HG03457 (cell line): ENCODE results near the gene CASK.
A peak's percentile ranks its signal among the peaks of the same experiment; 100 is the strongest.

Experiments
- ATAC-seq: cut with Tn5 transposase; IDR thresholded peaks from one replicate; pipeline ENCODE4 v1.9.1; 2021; ENCODE audit warnings: moderate number of reproducible peaks; ENCODE audit not compliant: unreplicated experiment

The CASK gene, protein sequence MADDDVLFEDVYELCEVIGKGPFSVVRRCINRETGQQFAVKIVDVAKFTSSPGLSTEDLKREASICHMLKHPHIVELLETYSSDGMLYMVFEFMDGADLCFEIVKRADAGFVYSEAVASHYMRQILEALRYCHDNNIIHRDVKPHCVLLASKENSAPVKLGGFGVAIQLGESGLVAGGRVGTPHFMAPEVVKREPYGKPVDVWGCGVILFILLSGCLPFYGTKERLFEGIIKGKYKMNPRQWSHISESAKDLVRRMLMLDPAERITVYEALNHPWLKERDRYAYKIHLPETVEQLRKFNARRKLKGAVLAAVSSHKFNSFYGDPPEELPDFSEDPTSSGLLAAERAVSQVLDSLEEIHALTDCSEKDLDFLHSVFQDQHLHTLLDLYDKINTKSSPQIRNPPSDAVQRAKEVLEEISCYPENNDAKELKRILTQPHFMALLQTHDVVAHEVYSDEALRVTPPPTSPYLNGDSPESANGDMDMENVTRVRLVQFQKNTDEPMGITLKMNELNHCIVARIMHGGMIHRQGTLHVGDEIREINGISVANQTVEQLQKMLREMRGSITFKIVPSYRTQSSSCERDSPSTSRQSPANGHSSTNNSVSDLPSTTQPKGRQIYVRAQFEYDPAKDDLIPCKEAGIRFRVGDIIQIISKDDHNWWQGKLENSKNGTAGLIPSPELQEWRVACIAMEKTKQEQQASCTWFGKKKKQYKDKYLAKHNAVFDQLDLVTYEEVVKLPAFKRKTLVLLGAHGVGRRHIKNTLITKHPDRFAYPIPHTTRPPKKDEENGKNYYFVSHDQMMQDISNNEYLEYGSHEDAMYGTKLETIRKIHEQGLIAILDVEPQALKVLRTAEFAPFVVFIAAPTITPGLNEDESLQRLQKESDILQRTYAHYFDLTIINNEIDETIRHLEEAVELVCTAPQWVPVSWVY

DNA sequence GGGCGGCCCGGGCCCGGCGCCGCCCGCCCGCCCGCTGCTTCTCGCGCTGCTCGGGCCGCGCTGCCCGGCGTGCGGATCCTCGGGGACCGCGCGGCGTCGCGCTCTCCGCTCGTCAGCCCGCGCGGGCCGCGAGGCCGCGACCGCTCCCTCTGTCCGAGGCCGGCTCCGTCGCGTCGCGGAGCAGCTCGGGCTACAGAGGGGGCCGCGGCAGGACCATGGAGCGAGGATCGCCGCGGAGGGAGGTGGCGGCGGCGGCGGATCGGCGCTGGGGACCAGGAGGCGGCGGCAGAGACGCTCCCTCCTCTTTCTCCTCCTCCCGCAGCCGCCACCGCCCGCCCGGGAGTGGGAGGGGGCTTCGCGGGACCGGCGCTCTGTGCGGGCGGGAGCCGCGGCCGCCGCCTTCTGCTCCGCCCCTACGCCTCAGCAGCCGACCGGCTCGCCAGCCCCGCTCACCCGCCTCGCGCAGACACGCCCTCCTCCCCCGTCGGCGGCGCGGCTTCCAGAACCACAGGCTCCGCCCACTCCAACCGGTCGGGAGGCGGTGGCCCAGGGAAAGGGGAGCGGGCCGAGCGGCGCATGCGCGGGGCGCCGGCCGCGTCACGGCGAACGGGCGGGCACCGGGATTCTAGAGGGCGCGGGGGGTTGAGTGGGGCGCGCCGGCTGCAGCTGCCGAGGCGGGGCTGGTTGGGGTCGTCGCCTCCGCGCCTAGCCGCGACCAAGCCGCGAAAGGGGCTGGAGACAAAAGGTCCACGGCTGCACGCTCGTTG is at the start of gene CASK:
Gene CASK (minus strand): TSS at position 344 of the 767 bp plus-strand sequence. CDS start 566 bp downstream, outside the sequence.
- ATAC-seq = peak; percentile 70

DNA sequence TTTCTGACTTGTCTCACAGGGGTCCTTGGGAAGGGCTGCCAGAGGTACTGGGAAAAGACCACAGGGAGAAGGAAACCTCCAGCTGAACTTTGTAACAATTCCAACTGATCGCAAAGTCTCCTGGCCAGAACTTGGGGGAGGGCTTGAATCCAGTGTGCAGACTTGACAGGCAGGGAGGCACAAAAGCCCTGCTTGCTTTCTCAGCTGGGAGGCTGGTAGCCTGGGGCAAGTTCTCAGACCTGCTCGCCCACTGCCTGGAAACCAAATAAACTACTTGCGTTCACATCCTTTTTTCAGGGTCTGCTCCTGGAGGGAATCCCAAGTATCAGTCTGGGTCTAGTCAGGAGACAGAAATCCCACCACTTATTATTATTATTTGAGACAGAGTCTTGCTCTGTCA is 48.0 kb upstream of the CASK start:
- no peak for ATAC-seq

DNA sequence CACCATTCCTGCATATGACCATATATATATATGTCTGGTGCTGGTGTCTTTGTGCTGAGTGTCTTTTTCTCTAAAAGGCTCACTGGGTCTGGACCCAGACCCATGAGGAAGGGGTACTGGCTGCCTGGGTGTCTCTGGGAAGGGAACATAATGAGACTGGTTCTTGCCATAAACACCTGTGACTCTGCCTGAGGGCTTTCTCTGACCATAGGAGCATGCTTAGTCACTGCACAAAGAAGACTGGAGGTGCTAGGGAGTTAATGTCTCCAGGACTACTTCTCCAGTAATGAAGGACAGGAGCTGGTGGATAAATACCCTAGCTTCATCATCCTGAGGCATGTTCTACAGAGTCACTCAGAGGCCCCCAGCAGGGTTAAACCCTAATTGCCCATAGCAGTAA is 47.1 kb upstream of the CASK start:
- no peak for ATAC-seq

DNA sequence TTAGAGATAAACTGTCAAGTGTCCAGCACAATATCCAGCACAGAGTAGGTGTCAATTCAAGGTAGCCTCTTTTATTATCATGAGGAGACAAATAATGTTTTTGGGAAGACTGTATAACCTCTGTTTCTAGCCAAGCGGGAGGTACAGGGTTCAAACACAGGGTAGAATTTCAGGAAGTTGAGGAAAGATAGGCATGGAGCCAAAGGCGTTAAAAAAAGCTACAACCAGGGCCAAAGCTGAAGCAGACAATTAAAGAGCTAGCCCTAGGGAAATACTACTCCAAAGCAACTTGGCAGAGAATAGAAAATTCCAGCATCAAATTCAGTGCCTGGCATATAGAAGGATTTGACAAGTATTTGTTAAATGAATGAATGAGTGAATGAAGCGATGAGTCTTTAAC is 40.0 kb upstream of the CASK start:
- no peak for ATAC-seq

DNA sequence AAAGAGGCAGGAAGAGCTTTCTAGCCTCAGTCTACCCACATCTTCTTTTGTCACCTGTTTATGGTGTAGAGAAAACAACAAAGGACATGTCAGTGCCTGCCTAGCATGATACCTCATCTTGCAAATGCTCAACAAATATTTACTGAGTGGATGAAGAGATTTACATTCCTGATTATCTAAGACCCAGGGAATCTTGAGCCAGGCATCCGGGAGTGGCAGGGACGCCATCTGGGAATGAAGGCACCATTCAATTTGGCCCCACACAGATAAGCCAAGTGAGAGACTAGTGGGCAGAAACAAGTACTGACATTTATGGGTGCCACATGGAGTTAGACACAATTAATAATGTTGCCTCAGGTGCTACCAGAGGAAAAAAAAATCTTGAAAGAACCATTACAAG is 36.8 kb upstream of the CASK start:
- no peak for ATAC-seq

DNA sequence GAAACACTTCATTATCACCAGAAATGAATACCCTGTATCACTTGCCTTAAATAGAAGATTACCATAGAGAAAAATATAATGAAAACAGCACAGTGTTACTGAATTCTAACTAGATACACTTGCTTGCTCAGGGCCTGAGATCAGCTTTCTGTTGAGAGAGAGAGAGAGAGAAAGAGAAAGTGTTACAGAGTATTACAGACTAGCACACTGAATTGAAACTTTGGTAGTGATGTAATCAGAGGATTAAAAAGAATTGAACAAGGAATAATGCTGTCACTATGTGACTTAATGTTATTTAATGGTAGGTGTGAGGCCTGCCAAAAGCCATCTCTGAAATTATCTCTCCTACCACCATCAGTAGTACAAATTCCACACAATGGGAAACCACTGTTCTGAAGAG is 35.5 kb upstream of the CASK start:
- no peak for ATAC-seq

DNA sequence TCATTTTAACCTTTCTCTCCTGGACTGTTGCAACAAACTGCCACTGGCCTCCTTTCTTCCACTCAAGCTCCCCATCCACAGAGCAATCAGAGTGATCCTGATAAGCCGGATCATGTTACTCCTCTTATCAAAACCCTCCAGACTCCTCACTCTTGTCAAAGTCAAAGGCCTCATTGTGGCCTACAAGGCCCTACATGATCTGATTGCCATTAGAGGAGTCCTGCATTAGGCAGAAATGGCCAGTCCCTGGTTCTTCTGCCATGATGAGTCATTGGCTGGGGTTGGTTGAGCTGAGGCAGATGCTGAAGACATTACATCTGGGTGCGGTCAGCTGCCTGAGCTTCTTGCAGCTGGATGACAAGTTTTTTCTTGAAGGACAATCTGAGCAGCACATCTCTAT is 32.7 kb upstream of the CASK start:
- ATAC-seq = no peak

DNA sequence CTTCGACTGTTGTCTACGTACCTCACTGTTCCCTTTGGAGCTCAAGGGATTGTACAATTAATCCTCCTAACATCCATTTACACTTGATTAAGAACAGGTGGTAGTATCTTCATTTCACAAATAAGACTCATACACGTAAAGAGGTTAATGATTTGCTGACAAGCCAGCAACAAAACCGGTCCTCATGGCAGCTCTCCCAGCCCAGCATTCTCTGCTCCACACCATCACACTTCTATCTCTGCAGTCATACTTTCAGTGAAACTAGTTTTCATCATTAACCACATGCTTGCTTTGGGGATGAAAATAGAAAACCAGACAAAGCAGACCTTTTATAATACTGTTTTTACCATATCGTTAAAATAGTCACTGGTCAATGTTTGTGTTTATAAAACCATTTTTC is 28.7 kb upstream of the CASK start:
- no peak for ATAC-seq

DNA sequence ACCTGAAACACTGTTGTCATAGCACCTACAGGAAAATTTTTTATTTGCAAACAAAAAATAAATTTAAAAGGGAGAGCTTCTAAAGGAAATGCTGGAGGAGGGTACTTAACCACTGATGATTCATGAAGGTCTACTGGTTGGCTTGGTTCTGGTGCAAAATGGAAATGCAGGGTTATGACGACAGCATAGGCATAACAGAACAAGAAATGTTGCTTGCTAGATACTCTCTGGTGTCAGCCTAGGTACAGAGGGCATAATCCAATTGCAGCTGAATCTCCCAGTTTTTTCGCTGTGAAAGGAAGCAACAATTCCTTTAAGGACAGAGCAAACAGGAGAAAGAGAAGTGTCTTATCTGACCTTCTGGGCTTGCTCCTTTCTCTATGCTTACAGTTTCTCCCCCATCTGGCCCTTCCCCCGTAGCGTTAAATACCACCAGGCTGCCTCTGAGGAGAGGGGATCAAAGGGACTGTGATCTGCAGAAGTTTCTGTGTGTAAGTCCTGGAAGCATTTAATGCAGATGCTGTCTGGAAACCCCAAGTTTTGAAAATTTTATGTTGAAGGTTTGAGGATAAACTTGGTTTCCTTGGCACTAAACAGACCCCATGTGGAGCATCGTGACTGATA is 23.7 kb upstream of the CASK start:
- no peak for ATAC-seq

DNA sequence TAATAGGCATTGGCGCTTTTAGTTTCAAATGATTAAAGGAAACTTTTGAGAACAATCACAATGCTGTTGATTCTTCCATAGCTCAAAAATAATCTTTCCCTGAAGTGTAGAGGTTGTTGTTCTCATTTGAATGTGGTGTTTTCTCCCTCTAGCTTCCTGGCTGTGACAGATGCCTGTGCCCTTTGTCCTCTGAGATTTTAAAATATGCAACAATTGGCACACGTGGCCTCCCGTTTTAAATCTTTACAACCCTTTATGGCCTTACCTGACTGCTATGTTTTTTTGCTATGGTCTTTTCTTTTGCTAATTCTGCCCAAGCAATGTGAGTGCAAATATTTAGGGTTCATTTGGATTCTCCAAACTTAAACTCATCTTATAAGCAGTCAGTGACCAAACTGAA is 22.9 kb upstream of the CASK start:
- no peak for ATAC-seq

DNA sequence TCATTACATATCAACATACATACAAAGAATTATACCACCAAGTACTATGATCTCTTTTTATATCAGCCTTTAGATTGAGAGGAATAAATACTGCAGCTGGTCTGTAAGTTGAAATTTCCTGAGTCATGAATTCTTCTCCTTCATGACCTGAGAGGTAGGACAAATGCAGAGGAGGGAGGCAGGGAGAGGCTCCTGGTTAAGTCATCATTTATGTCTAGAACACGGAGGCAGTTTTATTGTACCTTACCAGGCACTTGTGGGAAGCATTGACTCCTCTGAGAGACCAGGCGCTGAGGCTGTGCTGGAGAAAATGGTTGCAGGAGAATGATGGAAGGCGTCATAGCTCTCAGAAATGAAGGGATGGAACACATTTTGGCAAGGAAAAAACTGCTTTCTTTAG is 12.5 kb upstream of the CASK start:
- ATAC-seq = no peak

DNA sequence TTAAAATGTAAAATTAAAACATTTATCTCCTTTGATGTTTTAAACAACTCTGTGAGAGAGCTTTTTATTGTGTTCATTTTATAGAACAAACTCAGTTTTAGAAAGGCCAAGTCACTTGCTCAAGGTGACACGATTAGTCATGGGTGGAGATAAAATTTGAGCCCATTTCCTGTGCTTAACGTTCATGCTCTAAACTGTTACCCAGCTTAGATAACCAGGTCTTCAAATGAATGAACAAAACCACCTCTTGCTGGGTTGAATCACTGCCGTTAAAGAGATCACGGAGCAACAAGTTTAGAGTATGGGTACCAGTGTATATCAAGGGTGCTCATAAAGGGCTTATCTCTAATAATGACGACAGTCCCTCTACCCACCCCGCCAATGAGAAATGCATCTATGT is 10.2 kb upstream of the CASK start:
- ATAC-seq = no peak

DNA sequence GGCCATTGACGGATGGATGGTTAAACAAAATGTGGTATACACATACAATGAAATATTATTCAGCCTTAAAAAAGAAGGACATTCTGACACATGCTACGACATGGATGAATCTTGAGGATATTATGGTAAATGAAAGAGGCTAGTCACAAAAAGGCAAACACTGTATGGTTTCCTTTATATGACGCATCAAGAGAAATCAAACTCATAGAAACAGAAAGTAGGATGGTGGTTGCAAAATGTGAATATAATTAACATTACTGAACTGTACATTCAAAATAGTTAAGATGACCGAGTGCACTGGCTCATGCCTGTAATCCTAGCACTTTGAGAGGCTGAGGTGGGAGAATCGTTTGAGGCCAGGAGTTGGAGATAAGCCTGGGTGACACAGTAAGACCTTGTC is 9.5 kb upstream of the CASK start:
- no peak for ATAC-seq

DNA sequence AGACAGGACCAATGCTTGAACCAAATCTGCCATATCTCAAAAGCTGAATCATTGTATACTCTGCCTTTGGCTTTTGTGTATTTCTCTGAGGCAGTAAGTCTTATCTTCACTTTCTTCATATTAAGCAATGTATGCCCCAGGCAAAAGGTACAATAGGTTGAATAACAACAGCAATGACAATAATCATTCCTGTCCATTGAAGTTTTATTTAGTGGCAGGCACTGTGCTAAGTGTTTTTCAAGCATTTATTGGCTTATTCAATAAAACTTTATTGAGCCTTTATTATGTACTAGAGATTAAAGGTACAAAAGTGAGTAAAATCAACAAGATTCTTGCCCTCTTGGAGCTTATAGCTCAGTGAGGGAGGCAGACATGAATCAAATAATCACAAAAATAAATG is 8.2 kb upstream of the CASK start:
- no peak for ATAC-seq

DNA sequence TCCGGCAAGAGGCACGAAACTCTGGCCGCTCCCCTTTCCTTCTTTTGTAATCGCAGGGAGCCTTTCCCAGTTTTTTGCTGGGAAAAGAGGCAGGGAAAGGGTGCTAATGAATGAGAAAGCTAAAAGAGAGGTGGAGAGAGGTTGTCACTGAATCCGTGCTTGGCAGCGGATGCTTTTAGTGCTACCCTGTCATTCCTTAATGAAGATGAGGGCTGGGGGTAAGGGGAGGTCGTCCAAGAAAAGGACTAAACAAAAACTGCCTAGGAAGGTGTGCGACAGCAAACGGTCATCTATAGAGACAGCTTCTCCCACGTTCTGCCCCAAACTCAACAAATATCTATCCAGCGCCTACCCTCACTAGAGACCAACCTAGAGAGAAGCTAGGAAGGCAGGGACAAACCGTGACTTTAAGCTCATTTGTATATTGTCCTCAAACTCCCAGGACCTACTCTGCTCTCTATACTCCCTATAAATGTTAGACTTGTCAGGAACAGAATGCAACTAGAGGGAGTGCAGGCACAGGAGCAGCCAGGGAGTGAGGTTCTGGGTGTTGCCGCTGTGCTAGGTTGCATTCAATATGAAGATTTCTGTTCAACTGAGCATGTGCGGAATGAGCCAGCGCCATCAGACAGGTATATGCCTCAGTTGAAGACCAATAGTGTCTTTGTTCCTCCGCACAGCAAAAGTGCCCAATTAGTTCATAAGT is 777 bp upstream of the CASK start:
- ATAC-seq = no peak

DNA sequence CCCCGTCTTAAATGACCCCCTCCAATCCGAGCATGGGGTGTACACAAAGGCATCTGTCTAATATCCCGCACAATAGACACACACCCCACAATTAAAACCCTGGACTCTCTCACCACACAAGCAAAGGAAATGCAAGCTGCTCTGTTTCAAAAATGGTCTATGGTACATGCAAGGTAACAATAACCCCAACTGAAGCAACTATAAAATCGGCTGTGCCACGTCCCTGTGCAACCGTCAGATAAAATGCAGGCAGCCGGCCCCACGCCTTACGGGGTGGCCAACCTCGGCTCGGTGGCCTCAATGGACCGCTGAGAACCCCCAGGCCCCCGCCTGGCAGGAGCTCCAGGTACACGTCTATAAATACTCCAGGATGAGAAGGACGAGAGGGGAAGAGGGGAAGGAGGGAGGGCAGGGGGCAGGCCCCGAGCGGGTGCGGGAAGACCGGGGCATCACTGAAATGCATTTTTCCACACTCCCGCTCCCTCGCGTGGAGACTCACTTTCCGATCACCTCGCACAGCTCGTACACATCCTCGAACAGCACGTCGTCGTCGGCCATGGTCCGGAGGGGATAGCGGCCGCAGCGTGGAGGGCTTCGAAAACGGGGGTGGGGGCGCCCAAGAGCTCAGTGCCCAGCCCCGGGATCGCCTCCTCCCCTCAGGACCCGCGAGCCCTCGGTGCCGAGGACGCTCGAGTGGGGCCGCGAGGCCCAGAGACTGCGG is 763 bp downstream of the CASK start:
- ATAC-seq = no peak

DNA sequence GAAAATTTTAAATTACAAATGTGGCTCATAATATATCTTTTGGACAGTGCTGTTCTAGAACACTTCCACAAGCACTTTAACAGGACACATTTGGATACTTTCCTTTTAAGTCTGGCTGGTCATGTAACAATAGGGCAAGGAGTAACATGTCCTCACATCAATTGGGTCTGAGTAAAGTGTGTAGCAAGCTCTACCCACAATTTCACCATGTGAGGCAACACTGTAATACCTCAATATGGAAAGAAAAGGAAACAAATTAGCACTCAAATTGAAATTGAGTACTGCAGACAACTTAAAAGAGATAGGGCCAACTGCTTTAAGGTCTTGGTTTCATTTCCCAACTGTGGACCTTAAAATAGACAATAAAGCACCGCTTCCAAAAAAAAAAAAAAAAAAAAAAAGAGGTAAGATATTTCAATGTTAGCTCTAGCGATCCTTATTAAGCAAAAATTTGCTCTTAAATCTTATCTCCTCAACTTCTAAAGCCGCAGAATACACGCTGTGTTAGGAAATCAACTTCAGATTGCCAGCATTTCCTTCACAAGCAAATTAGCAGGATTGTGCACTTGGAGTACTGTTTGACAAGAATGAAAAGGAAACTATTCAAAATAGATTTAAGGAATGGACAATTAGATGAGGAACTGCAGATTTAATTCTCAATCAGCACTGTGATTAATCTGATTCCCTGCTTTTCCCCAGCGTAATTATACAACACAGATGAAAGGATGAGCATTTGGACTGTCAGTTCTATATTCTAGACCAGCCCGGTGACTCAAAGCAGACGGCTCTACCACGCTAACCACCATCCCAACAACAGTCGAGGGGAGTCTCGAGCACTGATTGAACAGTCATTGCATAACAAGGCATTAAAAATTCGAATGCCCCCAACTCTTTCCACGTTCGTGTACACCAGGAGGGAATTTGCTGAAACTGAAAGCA is 1.6 kb downstream of the CASK start:
- no peak for ATAC-seq

DNA sequence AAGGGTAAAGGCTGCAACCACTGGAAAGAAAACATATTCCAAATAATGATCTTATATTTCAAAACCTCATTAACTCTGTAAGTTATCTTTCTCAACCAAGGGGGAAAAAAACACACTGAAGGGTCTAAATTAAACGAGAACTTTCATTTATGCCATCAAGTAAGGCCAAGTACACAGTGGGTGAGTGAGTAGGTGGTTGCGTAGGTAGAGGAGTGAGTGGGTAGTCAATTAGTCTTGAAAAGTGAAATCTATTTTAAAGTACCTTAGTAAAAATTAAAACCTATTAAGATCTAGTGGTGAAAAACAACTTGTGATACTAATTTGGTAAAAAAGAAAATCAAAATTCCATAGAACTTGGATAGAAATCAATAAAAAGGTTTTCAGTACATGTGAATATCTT is 3.5 kb downstream of the CASK start:
- ATAC-seq = no peak

DNA sequence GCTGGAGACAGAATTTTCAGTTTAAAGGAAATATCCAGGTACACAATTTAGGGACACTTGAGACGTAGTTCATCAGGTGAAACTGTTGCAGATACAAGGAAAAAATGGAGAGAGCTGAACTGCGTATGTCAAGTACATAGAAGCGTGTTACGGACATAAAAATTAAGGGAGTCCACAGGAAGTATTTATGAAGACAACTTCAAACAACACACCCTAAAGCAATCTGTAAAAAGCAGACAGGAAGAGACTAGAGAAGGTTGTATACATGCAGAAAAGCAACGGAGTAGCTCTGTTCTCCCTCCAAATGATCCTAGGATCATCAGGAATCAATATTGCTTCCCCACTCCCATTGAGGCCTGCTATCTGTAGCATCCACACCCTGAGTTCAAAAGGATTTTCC is 5.8 kb downstream of the CASK start:
- no peak for ATAC-seq
